Bronchial epithelial cell (primary cell): ENCODE results near the gene FMN1. TPM values are rescaled to one million over a fixed set of nuclear protein-coding genes. Genes with fewer than 3 reads are reported as not detected.

Source experiments
- DNase-seq: peaks from one replicate; pipeline ENCODE4 v3.0.0-alpha.2; 2010; ENCODE audit warnings: low read depth
- FAIRE-seq: peaks from 2 replicates; lab custom pipeline; 2011; peaks lifted over from hg19 to GRCh38; lab: Jason Lieb, UNC
- H3K27me3 ChIP-seq: 2 replicates; pipeline ENCODE4 v1.5.1; 2011; ENCODE audit warnings: low read length; ENCODE audit not compliant: control insufficient read depth, insufficient read depth
- H3K36me3 ChIP-seq: 2 replicates; pipeline ENCODE4 v1.5.1; 2011; ENCODE audit warnings: low read length; ENCODE audit not compliant: control insufficient read depth, insufficient read depth
- H3K4me3 ChIP-seq: 2 replicates; pipeline ENCODE4 v1.5.1; 2011; ENCODE audit warnings: mild to moderate bottlenecking, low read depth, low read length, control low read depth
- total RNA-seq: library from RNA; depleted of rRNA; stranded (reverse); fragments of >200 nt; gene quantifications from 2 replicates; pipeline ENCODE4 v1.2.1, GENCODE V29; 2014
- TF ChIP-seq, protein P1 (sequence below): IDR thresholded peaks from 2 replicates; pipeline ENCODE4 v1.5.1; 2011; ENCODE audit warnings: mild to moderate bottlenecking, moderate library complexity, low read length, control low read depth, inconsistent platforms; ENCODE audit not compliant: insufficient read depth, severe bottlenecking

Gene FMN1
- total RNA-seq, 1 donor from 2014 or later: 1.6 TPM

DNA sequence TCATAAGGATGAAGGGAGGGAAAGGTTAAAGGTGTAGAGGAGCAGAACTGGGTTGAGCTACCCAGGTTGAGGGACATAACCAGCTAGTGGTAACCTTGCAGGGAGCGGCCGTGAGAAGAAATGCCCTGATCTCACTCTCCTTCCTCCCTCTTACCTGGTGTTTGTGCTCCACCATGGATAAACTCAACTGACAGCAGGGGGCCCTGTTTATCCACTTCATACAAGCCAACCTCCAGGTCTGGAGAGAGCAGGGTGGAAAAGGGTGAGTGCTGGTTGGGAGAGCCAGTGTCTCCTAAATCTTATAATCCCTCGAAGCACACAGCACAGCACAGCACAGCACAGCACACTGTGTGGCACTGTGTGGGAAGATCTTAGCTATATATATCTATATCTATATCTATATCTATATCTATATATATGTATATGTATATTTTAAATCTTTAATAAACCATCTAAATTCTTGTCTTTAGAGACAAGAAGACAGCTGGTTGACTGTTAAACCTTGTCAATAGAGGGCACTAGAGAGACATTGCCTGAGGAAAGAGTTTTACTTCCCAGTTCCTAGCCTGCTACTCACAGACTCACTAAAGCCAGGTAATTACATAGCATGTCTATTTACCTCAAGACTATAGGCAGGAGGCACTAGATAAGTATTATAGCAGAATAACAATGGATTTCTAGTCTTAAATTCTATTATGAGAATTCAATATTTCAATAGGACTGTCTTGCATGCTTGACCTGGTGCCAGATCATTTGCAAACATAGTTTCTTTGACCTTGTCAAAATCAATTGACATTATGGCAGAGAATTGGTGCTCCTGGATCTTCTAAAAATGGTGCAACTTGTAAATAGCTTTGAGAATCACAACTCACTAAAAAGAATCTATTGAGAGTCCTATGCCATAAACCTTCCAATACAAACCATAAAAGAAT lies 21.7 kb upstream of the FMN1 start:
- FAIRE-seq (no peak), DNase-seq (peak; percentile 76)
- no peaks in the 10 kb centered on the region for H3K27me3 ChIP-seq
- TF ChIP-seq, protein P1, sequence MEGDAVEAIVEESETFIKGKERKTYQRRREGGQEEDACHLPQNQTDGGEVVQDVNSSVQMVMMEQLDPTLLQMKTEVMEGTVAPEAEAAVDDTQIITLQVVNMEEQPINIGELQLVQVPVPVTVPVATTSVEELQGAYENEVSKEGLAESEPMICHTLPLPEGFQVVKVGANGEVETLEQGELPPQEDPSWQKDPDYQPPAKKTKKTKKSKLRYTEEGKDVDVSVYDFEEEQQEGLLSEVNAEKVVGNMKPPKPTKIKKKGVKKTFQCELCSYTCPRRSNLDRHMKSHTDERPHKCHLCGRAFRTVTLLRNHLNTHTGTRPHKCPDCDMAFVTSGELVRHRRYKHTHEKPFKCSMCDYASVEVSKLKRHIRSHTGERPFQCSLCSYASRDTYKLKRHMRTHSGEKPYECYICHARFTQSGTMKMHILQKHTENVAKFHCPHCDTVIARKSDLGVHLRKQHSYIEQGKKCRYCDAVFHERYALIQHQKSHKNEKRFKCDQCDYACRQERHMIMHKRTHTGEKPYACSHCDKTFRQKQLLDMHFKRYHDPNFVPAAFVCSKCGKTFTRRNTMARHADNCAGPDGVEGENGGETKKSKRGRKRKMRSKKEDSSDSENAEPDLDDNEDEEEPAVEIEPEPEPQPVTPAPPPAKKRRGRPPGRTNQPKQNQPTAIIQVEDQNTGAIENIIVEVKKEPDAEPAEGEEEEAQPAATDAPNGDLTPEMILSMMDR: peak; percentile 53
- no peaks in the 10 kb centered on the region for H3K36me3 ChIP-seq
- H3K4me3 ChIP-seq: no peak overlapping the region

GRCh38 chr15:33211176-33211808 lies 16.8 kb upstream of the FMN1 start:
- TF ChIP-seq, protein P1: no peak
- Histone ChIP-seq H3K27me3 (no peaks in the 10 kb centered on the region), H3K36me3 (no peaks in the 10 kb centered on the region), H3K4me3 (no peak overlapping the region)
- FAIRE-seq (no peak), DNase-seq (no peak)

DNA sequence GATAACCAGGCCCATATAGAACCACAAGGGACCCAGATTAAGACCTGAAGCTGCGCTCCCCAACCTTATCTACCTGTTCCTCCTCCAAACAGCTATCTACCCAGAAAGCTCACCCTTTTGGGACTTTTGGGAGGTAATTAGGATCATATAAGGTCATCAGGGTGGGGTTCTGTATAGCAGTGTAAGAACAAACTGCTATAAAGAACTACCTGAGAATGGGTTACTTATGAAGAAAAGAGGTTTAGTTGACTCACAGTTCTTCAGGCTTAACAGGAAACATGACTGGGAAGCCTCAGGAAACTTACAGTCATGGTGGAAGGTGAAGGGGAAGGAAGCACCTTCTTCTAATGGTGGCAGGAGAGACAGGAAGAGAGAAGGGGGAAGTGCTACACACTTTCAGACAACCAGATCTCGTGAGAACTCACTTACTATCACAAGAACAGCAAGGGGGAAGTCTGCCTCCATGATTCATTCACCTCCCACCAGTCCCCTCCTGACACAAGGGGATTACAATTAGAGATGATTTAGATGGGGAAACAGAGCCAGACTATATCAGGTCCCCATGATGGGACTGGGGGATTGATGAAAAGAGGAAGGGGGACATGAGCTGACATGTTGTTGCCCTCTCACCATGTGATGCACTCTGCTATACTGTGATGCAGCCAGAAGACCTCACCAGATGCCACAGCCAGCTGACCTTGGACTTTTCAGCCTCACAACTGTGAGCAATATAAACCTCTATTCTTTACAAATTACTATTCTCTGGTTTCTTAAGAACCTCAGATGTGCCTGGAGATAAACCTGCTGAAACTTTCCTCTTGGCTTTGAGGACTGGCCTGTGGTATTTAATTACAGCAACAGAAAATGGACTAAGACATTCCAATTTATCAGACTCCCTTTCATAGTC lies 15.3 kb upstream of the FMN1 start:
- TF ChIP-seq, protein P1: no peak
- no peak overlapping the region for H3K4me3 ChIP-seq
- no peak for FAIRE-seq
- H3K36me3 ChIP-seq: no peaks in the 10 kb centered on the region
- DNase-seq: no peak
- H3K27me3 ChIP-seq: no peaks in the 10 kb centered on the region

- no peak for FAIRE-seq
Observed at GRCh38 chr15:33207646-33208045, 13.1 kb upstream of the FMN1 start.

GRCh38 chr15:33206366-33206765 lies 11.9 kb upstream of the FMN1 start:
- Histone ChIP-seq H3K36me3 (no peaks in the 10 kb centered on the region), H3K4me3 (no peak overlapping the region), H3K27me3 (no peaks in the 10 kb centered on the region)
- DNase-seq: no peak
- FAIRE-seq: no peak
- TF ChIP-seq, protein P1: no peak

More at GRCh38 chr15:33207646-33208045, 13.1 kb upstream of the FMN1 start:
- Histone ChIP-seq H3K4me3 (no peak overlapping the region), H3K36me3 (no peaks in the 10 kb centered on the region), H3K27me3 (no peaks in the 10 kb centered on the region)
- no peak for DNase-seq
- TF ChIP-seq, protein P1: no peak
